B cell (primary cell): Measurements from ENCODE around the gene UBASH3B.

ENCODE experiments used
- EZH2 ChIP-seq: IDR thresholded peaks from 2 replicates; pipeline ENCODE4 v1.6.1; 2012; ENCODE audit warnings: borderline replicate concordance, low read depth, mild to moderate bottlenecking, moderate library complexity, low read length; ENCODE audit not compliant: insufficient read depth, poor library complexity, severe bottlenecking
- TF ChIP-seq, protein P1 (sequence below): fragments of 200-600 bp; IDR thresholded peaks from one replicate; pipeline ENCODE4 v1.8.0; 2022; ENCODE audit warnings: antibody characterized with exemption, mild to moderate bottlenecking

DNA sequence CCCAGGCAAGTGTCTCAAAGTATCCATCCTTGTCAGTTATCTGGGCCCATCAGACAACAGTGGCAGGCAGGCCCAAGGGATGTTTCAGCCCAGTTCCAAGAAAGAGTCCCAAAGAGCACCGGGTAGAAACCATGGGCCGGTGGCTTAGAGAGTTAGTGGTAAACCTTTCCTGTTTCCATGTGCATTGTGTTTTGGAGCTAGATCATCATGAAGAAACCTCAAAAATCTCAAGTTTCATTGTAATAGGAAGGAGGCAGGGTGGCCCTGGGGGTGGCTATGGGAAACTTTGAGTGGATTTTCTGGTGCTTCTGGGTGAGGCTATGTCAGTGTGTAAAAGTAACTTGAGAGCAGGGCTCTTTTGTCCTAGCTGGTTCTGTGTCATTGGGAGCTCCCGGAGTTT is 68.1 kb downstream of the UBASH3B start:
- TF ChIP-seq, protein P1, sequence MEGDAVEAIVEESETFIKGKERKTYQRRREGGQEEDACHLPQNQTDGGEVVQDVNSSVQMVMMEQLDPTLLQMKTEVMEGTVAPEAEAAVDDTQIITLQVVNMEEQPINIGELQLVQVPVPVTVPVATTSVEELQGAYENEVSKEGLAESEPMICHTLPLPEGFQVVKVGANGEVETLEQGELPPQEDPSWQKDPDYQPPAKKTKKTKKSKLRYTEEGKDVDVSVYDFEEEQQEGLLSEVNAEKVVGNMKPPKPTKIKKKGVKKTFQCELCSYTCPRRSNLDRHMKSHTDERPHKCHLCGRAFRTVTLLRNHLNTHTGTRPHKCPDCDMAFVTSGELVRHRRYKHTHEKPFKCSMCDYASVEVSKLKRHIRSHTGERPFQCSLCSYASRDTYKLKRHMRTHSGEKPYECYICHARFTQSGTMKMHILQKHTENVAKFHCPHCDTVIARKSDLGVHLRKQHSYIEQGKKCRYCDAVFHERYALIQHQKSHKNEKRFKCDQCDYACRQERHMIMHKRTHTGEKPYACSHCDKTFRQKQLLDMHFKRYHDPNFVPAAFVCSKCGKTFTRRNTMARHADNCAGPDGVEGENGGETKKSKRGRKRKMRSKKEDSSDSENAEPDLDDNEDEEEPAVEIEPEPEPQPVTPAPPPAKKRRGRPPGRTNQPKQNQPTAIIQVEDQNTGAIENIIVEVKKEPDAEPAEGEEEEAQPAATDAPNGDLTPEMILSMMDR = no peak
- no peak for TF ChIP-seq EZH2
